HCT116 (cell line): Measurements from ENCODE around the gene SP3. TPM values are rescaled to one million over a fixed set of nuclear protein-coding genes. Genes with fewer than 3 reads are reported as not detected.

Source experiments
- ATAC-seq: fragments of 200-7000 bp; cut with Tn5 transposase; 2 replicates; pipeline ENCODE4 v1.9.1; 2020; ENCODE audit warnings: mild to moderate bottlenecking, moderate library complexity
- BruUV-seq: library from RNA; stranded (reverse); fragments of 400-500 nt; replicated peaks from 2 replicates; lab custom pipeline; 2021; lab: Mats Ljungman, UMichigan
- CTCF ChIA-PET: fragments of 300-600 bp; sonication (Branson Sonifier 250); formaldehyde crosslinking; loops from one replicate; lab custom pipeline; 2021; ENCODE audit warnings: antibody characterized with exemption; lab: Charles Lee
- POLR2A ChIA-PET: fragments of 300-600, 350-600 bp; sonication (Branson Sonifier 250); formaldehyde crosslinking; loops from one replicate; lab custom pipeline; 2021; ENCODE audit warnings: antibody characterized with exemption; lab: Charles Lee
- RAD21 ChIA-PET, 2 experiments: fragments of 300-600 bp; sonication (Branson Sonifier 250); formaldehyde crosslinking; loops; one replicate each; lab custom pipeline; 2023; ENCODE audit warnings: low total read pairs in 2 of 2; ENCODE audit not compliant: uncharacterized antibody in 2 of 2, unreplicated experiment in 2 of 2, low non-redundant PET in 1 of 2; lab: Charles Lee
- DNase-seq: peaks from one replicate; pipeline ENCODE4 v3.0.0-alpha.2; 2010; ENCODE audit warnings: low read depth, low spot score
- H2AFZ ChIP-seq: fragments of 200-600 bp; shearing (Covaris generic), sonication (generic); 2 replicates; pipeline ENCODE4 v1.6.1; 2017; ENCODE audit warnings: low read depth, mixed run types, mixed read lengths, antibody characterized with exemption, low read length; ENCODE audit not compliant: poor library complexity, severe bottlenecking
- H3K27ac ChIP-seq: 2 replicates; pipeline ENCODE4 v1.5.1; 2012; ENCODE audit warnings: low read depth, low read length
- H3K27me3 ChIP-seq: fragments of 200-600 bp; sonication (generic); 2 replicates; pipeline ENCODE4 v1.6.1; 2016; ENCODE audit warnings: mixed run types, low read length, mixed read lengths; ENCODE audit not compliant: insufficient read depth
- H3K36me3 ChIP-seq, 2 experiments: fragments of 200-500 bp in 1 of 2; fragments of 200-600 bp in 1 of 2; sonication (Bioruptor generic) in 1 of 2; sonication (generic) in 1 of 2; 2 replicates each; pipeline versions ENCODE4 v1.5.1 to v1.6.1; 2014 to 2016; ENCODE audit warnings: low read length in 2 of 2, inconsistent platforms in 1 of 2, mixed read lengths in 1 of 2, mixed run types in 1 of 2; ENCODE audit not compliant: insufficient read depth in 2 of 2, control insufficient read depth in 1 of 2
- H3K4me1 ChIP-seq, 2 experiments: fragments of 200-600 bp in 1 of 2; sonication (generic) in 1 of 2; 2 replicates each; pipeline versions ENCODE4 v1.5.1 to v1.6.1; 2012 to 2017; ENCODE audit warnings: low read length in 2 of 2, inconsistent platforms in 1 of 2, mild to moderate bottlenecking in 1 of 2, mixed read lengths in 1 of 2, mixed run types in 1 of 2, moderate library complexity in 1 of 2; ENCODE audit not compliant: insufficient read depth in 2 of 2, control insufficient read depth in 1 of 2
- H3K4me2 ChIP-seq: fragments of 200-600 bp; sonication (generic); 2 replicates; pipeline ENCODE4 v1.6.1; 2017; ENCODE audit warnings: mixed run types, low read length, mixed read lengths
- H3K4me3 ChIP-seq, 2 experiments: fragments of 200-600 bp in 1 of 2; sonication (generic) in 1 of 2; replicated peaks in 1 of 2; 2 replicates each; pipeline ENCODE4 v1.5.1; 2011 to 2016; ENCODE audit warnings: low read length in 2 of 2, control low read depth in 1 of 2, low read depth in 1 of 2, mild to moderate bottlenecking in 1 of 2, mixed read lengths in 1 of 2, mixed run types in 1 of 2
- H3K79me2 ChIP-seq: fragments of 200-600 bp; sonication (generic); 2 replicates; pipeline ENCODE4 v1.6.1; 2017; ENCODE audit warnings: mild to moderate bottlenecking, mixed run types, low read length, moderate library complexity, mixed read lengths; ENCODE audit not compliant: insufficient read depth
- H3K9ac ChIP-seq: fragments of 200-600 bp; sonication (generic); 2 replicates; pipeline ENCODE4 v1.6.1; 2016; ENCODE audit warnings: low read length, mixed read lengths
- H3K9me2 ChIP-seq: fragments of 200-600 bp; sonication (generic), shearing (Covaris generic); 2 replicates; pipeline ENCODE4 v1.6.1; 2017; ENCODE audit warnings: mixed run types, mild to moderate bottlenecking, moderate library complexity; ENCODE audit not compliant: insufficient read depth
- H3K9me3 ChIP-seq, 2 experiments: fragments of 200-500 bp in 1 of 2; fragments of 200-600 bp in 1 of 2; sonication (Bioruptor generic) in 1 of 2; sonication (generic) in 1 of 2; 2 replicates each; pipeline ENCODE4 v1.6.1; 2014 to 2017; ENCODE audit warnings: low read length in 2 of 2, mixed read lengths in 2 of 2, inconsistent platforms in 1 of 2, low read depth in 1 of 2, mild to moderate bottlenecking in 1 of 2, mixed run types in 1 of 2, moderate library complexity in 1 of 2; ENCODE audit not compliant: control insufficient read depth in 1 of 2, insufficient read depth in 1 of 2
- H4K20me1 ChIP-seq: fragments of 200-600 bp; sonication (generic), shearing (Covaris generic); 2 replicates; pipeline ENCODE4 v1.6.1; 2017; ENCODE audit warnings: mixed run types, mild to moderate bottlenecking, moderate library complexity; ENCODE audit not compliant: insufficient read depth
- CBX3 ChIP-seq: IDR thresholded peaks from 2 replicates; pipeline ENCODE4 v1.6.1; 2012; ENCODE audit warnings: low read depth
- EGR1 ChIP-seq: IDR thresholded peaks from 2 replicates; pipeline ENCODE4 v1.6.1; 2012; ENCODE audit warnings: low read depth
- EZH2phosphoT487 ChIP-seq: fragments of 200-600 bp; IDR thresholded peaks from 2 replicates; pipeline ENCODE4 v1.6.1; 2018; ENCODE audit warnings: antibody characterized with exemption, borderline replicate concordance
- RAD21 ChIP-seq: IDR thresholded peaks from 2 replicates; pipeline ENCODE4 v1.6.1; 2012; ENCODE audit warnings: low read depth, mild to moderate bottlenecking
- REST ChIP-seq: IDR thresholded peaks from 2 replicates; pipeline ENCODE4 v1.6.1; 2012; ENCODE audit warnings: low read depth
- TCF7L2 ChIP-seq: IDR thresholded peaks from 2 replicates; pipeline ENCODE4 v1.7.0; 2011; ENCODE audit warnings: borderline replicate concordance, inconsistent platforms; ENCODE audit not compliant: insufficient read depth, insufficient read length; ENCODE audit errors: extremely low read depth
- YY1 ChIP-seq: IDR thresholded peaks from 2 replicates; pipeline ENCODE4 v1.6.1; 2011; ENCODE audit warnings: low read length, low read depth, moderate library complexity, mild to moderate bottlenecking; ENCODE audit not compliant: insufficient replicate concordance; ENCODE audit errors: extremely low read depth
- ZNF274 ChIP-seq: fragments of 200-500 bp; sonication (Bioruptor generic); IDR thresholded peaks from 2 replicates; pipeline ENCODE4 v1.6.1; 2014; ENCODE audit warnings: mild to moderate bottlenecking, low read depth, low read length, inconsistent platforms
- intact Hi-C: fragments of 100-400 bp; cut with micrococcal nuclease; formaldehyde crosslinking; loops from 2 replicates; pipeline ENCODE4 v1.10.0; 2022
- total RNA-seq: library from RNA; stranded (reverse); gene quantifications from one replicate; pipeline ENCODE4 v1.2.1, GENCODE V29; 2021; ENCODE audit not compliant: unreplicated experiment
- TF ChIP-seq, protein P1 (sequence below), 3 experiments: fragments of 200-600 bp in 1 of 3; sonication (generic) in 1 of 3; IDR thresholded peaks in 2 of 3; conservative IDR thresholded peaks in 1 of 3; 2 replicates each; pipeline ENCODE4 v1.5.1; 2012 to 2017; ENCODE audit warnings: low read depth in 2 of 3, low read length in 2 of 3, antibody characterized with exemption in 1 of 3, borderline replicate concordance in 1 of 3, control low read depth in 1 of 3, mild to moderate bottlenecking in 1 of 3, mixed read lengths in 1 of 3, mixed run types in 1 of 3, moderate library complexity in 1 of 3; ENCODE audit not compliant: insufficient read depth in 1 of 3

SP3 gene
- total RNA-seq, 1 experiment from 2014 or later = 98.0 TPM

- H2AFZ ChIP-seq = no peak overlapping the region
- H3K9me2 ChIP-seq = no peaks in the 10 kb centered on the region
- no peaks in the 10 kb centered on the region for H3K27me3 ChIP-seq
- H3K4me1 ChIP-seq = peaks cover 19 to 34% of the 10 kb centered on the region in 2 experiments
- CTCF ChIA-PET = no interaction called here
- H4K20me1 ChIP-seq = no peaks in the 10 kb centered on the region
- H3K79me2 ChIP-seq = peaks cover 13% of the 10 kb centered on the region
- intact Hi-C loops = loop anchor here (5.0 to 10.0 kb wide), 2 partner anchors 82 to 365 kb away; partner anchors contain the start of gene SP9
- no peak overlapping the region for H3K9ac ChIP-seq
- H3K4me3 ChIP-seq = no peak overlapping the region
- no peaks in the 10 kb centered on the region for H3K9me3 ChIP-seq
- no peak for ATAC-seq
- no peak overlapping the region for H3K27ac ChIP-seq
- no peaks in the 10 kb centered on the region for H3K36me3 ChIP-seq
- POLR2A ChIA-PET = no interaction called here
- no peak for TF ChIP-seq RAD21
- no peak for TF ChIP-seq YY1
- no peak for TF ChIP-seq EGR1
- no peak for TF ChIP-seq ZNF274
- TF ChIP-seq CBX3 = no peak
- no peak for TF ChIP-seq TCF7L2
- TF ChIP-seq EZH2phosphoT487 = no peak
- no peak for TF ChIP-seq REST
- TF ChIP-seq, protein P1, sequence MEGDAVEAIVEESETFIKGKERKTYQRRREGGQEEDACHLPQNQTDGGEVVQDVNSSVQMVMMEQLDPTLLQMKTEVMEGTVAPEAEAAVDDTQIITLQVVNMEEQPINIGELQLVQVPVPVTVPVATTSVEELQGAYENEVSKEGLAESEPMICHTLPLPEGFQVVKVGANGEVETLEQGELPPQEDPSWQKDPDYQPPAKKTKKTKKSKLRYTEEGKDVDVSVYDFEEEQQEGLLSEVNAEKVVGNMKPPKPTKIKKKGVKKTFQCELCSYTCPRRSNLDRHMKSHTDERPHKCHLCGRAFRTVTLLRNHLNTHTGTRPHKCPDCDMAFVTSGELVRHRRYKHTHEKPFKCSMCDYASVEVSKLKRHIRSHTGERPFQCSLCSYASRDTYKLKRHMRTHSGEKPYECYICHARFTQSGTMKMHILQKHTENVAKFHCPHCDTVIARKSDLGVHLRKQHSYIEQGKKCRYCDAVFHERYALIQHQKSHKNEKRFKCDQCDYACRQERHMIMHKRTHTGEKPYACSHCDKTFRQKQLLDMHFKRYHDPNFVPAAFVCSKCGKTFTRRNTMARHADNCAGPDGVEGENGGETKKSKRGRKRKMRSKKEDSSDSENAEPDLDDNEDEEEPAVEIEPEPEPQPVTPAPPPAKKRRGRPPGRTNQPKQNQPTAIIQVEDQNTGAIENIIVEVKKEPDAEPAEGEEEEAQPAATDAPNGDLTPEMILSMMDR (IDR thresholded peaks at IDR 0.05 in 2 of 3, conservative IDR thresholded peaks at IDR 0.05 in 1 of 3; ENCODE audit: borderline replicate concordance in 1 of 3, insufficient read depth in 1 of 3, low read depth in 2 of 3, low read length in 2 of 3) = no peak
- RAD21 ChIA-PET = no interaction called here
- H3K4me2 ChIP-seq = no peak overlapping the region
- BruUV-seq = no TSS peak
- DNase-seq = no peak
Measured at GRCh38 chr2:173969886-173970285, 4.7 kb upstream of the SP3 start.
